H9 (cell line): ENCODE measurements around the gene PRR15. TPM values are rescaled to one million over a fixed set of nuclear protein-coding genes. Genes with fewer than 3 reads are reported as not detected.

Experiments used
- DNase-seq: peaks from one replicate; pipeline ENCODE4 v3.0.0-alpha.2; 2017
- H2AFZ ChIP-seq: one replicate; pipeline ENCODE4 v1.6.1; 2013; ENCODE audit warnings: mild to moderate bottlenecking, low read length, control low read depth, moderate library complexity
- H2AK5ac ChIP-seq: 2 replicates; pipeline ENCODE4 v1.6.1; 2013; ENCODE audit warnings: low read length, control low read depth, mixed read lengths; ENCODE audit not compliant: insufficient read length
- H2BK120ac ChIP-seq: one replicate; pipeline ENCODE4 v1.6.1; 2013; ENCODE audit warnings: low read depth, mild to moderate bottlenecking, low read length, control low read depth, inconsistent platforms; ENCODE audit not compliant: poor library complexity, severe bottlenecking
- H2BK12ac ChIP-seq: 2 replicates; pipeline ENCODE4 v1.6.1; 2013; ENCODE audit warnings: low read length, control low read depth, mixed read lengths, low read depth; ENCODE audit not compliant: insufficient read length
- H2BK15ac ChIP-seq: 2 replicates; pipeline ENCODE4 v1.6.1; 2013; ENCODE audit warnings: low read depth, low read length, control low read depth
- H2BK20ac ChIP-seq: one replicate; pipeline ENCODE4 v1.6.1; 2013; ENCODE audit warnings: low read depth, mild to moderate bottlenecking, low read length, control low read depth, inconsistent platforms; ENCODE audit not compliant: poor library complexity, severe bottlenecking
- H2BK5ac ChIP-seq: 2 replicates; pipeline ENCODE4 v1.6.1; 2013; ENCODE audit warnings: low read length, control low read depth, mixed read lengths; ENCODE audit not compliant: insufficient read length
- H3K14ac ChIP-seq: 2 replicates; pipeline ENCODE4 v1.6.1; 2013; ENCODE audit warnings: low read length, control low read depth; ENCODE audit not compliant: insufficient read depth
- H3K18ac ChIP-seq: 2 replicates; pipeline ENCODE4 v1.6.1; 2013; ENCODE audit warnings: low read depth, mild to moderate bottlenecking, mixed read lengths, low read length, control low read depth; ENCODE audit not compliant: insufficient read length
- H3K23ac ChIP-seq: 2 replicates; pipeline ENCODE4 v1.6.1; 2013; ENCODE audit warnings: low read length, control low read depth, mixed read lengths, low read depth; ENCODE audit not compliant: insufficient read length
- H3K23me2 ChIP-seq: 2 replicates; pipeline ENCODE4 v1.6.1; 2013; ENCODE audit warnings: low read depth, mild to moderate bottlenecking, mixed read lengths, low read length, control low read depth; ENCODE audit not compliant: insufficient read length, poor library complexity, severe bottlenecking
- H3K27ac ChIP-seq: 2 replicates; pipeline ENCODE4 v1.5.1; 2013; ENCODE audit warnings: low read length, control low read depth, mixed read lengths, low read depth; ENCODE audit not compliant: insufficient read length
- H3K27me3 ChIP-seq: 2 replicates; pipeline ENCODE4 v1.6.1; 2013; ENCODE audit warnings: low read length, control low read depth, inconsistent platforms; ENCODE audit not compliant: insufficient read depth
- H3K4ac ChIP-seq: 2 replicates; pipeline ENCODE4 v1.6.1; 2013; ENCODE audit warnings: low read depth, mild to moderate bottlenecking, control low read depth, inconsistent platforms, low read length, moderate library complexity
- H3K4me1 ChIP-seq: 2 replicates; pipeline ENCODE4 v1.6.1; 2013; ENCODE audit warnings: low read length, control low read depth, inconsistent platforms; ENCODE audit not compliant: insufficient read depth
- H3K4me2 ChIP-seq: 2 replicates; pipeline ENCODE4 v1.6.1; 2013; ENCODE audit warnings: low read length, control low read depth, mixed read lengths; ENCODE audit not compliant: insufficient read length, insufficient read depth
- H3K56ac ChIP-seq: 2 replicates; pipeline ENCODE4 v1.6.1; 2013; ENCODE audit warnings: low read depth, mild to moderate bottlenecking, mixed read lengths, low read length, control low read depth; ENCODE audit not compliant: insufficient read length
- H3K79me1 ChIP-seq: 2 replicates; pipeline ENCODE4 v1.6.1; 2013; ENCODE audit warnings: low read depth, mild to moderate bottlenecking, moderate library complexity, low read length, control low read depth, inconsistent platforms; ENCODE audit not compliant: insufficient read depth, poor library complexity, severe bottlenecking
- H3K79me2 ChIP-seq: 2 replicates; pipeline ENCODE4 v1.6.1; 2013; ENCODE audit warnings: low read length, control low read depth, inconsistent platforms; ENCODE audit not compliant: insufficient read depth
- H3K9ac ChIP-seq: 2 replicates; pipeline ENCODE4 v1.6.1; 2013; ENCODE audit warnings: low read length, control low read depth, mixed read lengths; ENCODE audit not compliant: insufficient read length; ENCODE audit errors: extremely low read depth
- H3K9me3 ChIP-seq: one replicate; pipeline ENCODE4 v1.6.1; 2013; ENCODE audit warnings: low read depth, low read length, inconsistent platforms; ENCODE audit not compliant: control insufficient read depth
- H3T11ph ChIP-seq: one replicate; pipeline ENCODE4 v1.6.1; 2013; ENCODE audit warnings: mild to moderate bottlenecking, low read length, control low read depth, inconsistent platforms
- H4K20me1 ChIP-seq: one replicate; pipeline ENCODE4 v1.6.1; 2013; ENCODE audit not compliant: control insufficient read depth, insufficient read length, insufficient read depth
- H4K5ac ChIP-seq: 2 replicates; pipeline ENCODE4 v1.6.1; 2013; ENCODE audit warnings: low read depth, mild to moderate bottlenecking, mixed read lengths, low read length, control low read depth; ENCODE audit not compliant: insufficient read length
- H4K8ac ChIP-seq: replicated peaks from 2 replicates; pipeline ENCODE4 v1.6.1; 2013; ENCODE audit warnings: low read length, control low read depth, mixed read lengths, low read depth; ENCODE audit not compliant: insufficient read length
- H4K91ac ChIP-seq: 2 replicates; pipeline ENCODE4 v1.6.1; 2013; ENCODE audit warnings: low read depth, mild to moderate bottlenecking, moderate library complexity, mixed read lengths, low read length, control low read depth; ENCODE audit not compliant: insufficient read length
- H3K27ac Mint-ChIP-seq, 3 experiments: 2 replicates in 2 of 3; 3 replicates in 1 of 3; pipeline ENCODE4 v1.8.0; 2020 to 2021; ENCODE audit warnings: mixed read lengths in 3 of 3, mild to moderate bottlenecking in 1 of 3, moderate library complexity in 1 of 3
- H3K27me3 Mint-ChIP-seq: 2 replicates; pipeline ENCODE4 v1.8.0; 2021; ENCODE audit warnings: low read depth, mild to moderate bottlenecking, moderate library complexity, mixed read lengths
- H3K36me3 Mint-ChIP-seq, 3 experiments: 2 replicates in 2 of 3; 3 replicates in 1 of 3; pipeline ENCODE4 v1.8.0; 2020 to 2021; ENCODE audit warnings: low read depth in 3 of 3, mixed read lengths in 3 of 3; ENCODE audit not compliant: insufficient read depth in 1 of 3
- H3K4me1 Mint-ChIP-seq, 2 experiments: 2 replicates each; pipeline ENCODE4 v1.8.0; 2020; ENCODE audit warnings: mixed read lengths in 2 of 2
- H3K4me3 Mint-ChIP-seq, 2 experiments: 2 replicates in 1 of 2; 3 replicates in 1 of 2; pipeline ENCODE4 v1.8.0; 2020 to 2021; ENCODE audit warnings: mild to moderate bottlenecking in 2 of 2, mixed read lengths in 2 of 2, moderate library complexity in 1 of 2
- H3K9me3 Mint-ChIP-seq, 2 experiments: 2 replicates in 1 of 2; 3 replicates in 1 of 2; pipeline ENCODE4 v1.8.0; 2020; ENCODE audit warnings: mild to moderate bottlenecking in 2 of 2, mixed read lengths in 2 of 2, moderate library complexity in 1 of 2
- CTCF ChIP-seq: fragments of 200-600 bp; sonication (generic); conservative IDR thresholded peaks from 3 replicates; pipeline ENCODE4 v1.8.0; 2021; ENCODE audit warnings: antibody characterized with exemption, mild to moderate bottlenecking
- WGBS: extraction: QIAGEN DNeasy Blood & Tissue Kit; methylation state at CpG from one replicate; pipeline ENCODE4 v1.1.7; 2013; ENCODE audit warnings: missing lambda C conversion rate, low lambda C conversion rate, mixed read lengths; ENCODE audit not compliant: insufficient read length; ENCODE audit errors: extremely low coverage; 5-methylcytosine and 5-hydroxymethylcytosine counted together
- total RNA-seq: library from RNA; stranded (reverse); gene quantifications from 2 replicates; pipeline ENCODE4 v1.2.1, GENCODE V29; 2021

PRR15 gene
- total RNA-seq, 1 experiment from 2014 or later, result 15.1 TPM

GRCh38 chr7:29599026-29599425 is 35.4 kb downstream of the PRR15 start:
- Histone ChIP-seq H3K79me1 (no peaks in the 10 kb centered on the region), H3K4ac (no peak overlapping the region), H2BK15ac (no peak overlapping the region), H3K9me3 (no peaks in the 10 kb centered on the region), H2AK5ac (no peak overlapping the region), H3K9ac (no peak overlapping the region), H3K4me2 (no peak overlapping the region), H3T11ph (no peak overlapping the region), H4K20me1 (no peaks in the 10 kb centered on the region), H4K8ac (no peak overlapping the region), H3K27ac (no peak overlapping the region), H4K91ac (no peak overlapping the region), H2BK5ac (no peak overlapping the region), H2AFZ (no peak overlapping the region), H3K23me2 (no peaks in the 10 kb centered on the region), H2BK120ac (no peak overlapping the region), H2BK12ac (no peak overlapping the region), H3K79me2 (no peaks in the 10 kb centered on the region), H3K4me1 (no peaks in the 10 kb centered on the region), H3K56ac (no peak overlapping the region), H4K5ac (no peak overlapping the region), H3K23ac (no peak overlapping the region), H3K14ac (no peak overlapping the region), H3K27me3 (no peaks in the 10 kb centered on the region), H3K18ac (no peak overlapping the region), H2BK20ac (no peak overlapping the region)
- DNase-seq, result no peak
- no peak overlapping the region for H3K27ac Mint-ChIP-seq
- no peak overlapping the region for H3K4me3 Mint-ChIP-seq
- no CpG with 5 or more reads among the region's 2 CpGs for WGBS
- H3K36me3 Mint-ChIP-seq, result peaks cover 0 to under 1% (median 0%) of the 10 kb centered on the region in 3 experiments; a peak in 1 of 7 replicates
- peaks cover 12 to 19% of the 10 kb centered on the region in 2 experiments for H3K4me1 Mint-ChIP-seq
- no peaks in the 10 kb centered on the region for H3K27me3 Mint-ChIP-seq
- H3K9me3 Mint-ChIP-seq, result peaks cover 0 to under 1% of the 10 kb centered on the region in 2 experiments; a peak in 2 of 5 replicates
- TF ChIP-seq CTCF, result no peak
